Measurements from ENCODE around the gene SLC66A3.

GRCh38 chr2:11131166-11131920, 23.9 kb upstream of the SLC66A3 start:
- TF ChIP-seq EZH2 (IDR thresholded peaks at IDR 0.05; ENCODE audit: borderline replicate concordance, low read length) = no peak
- TF ChIP-seq CTCF (IDR thresholded peaks at IDR 0.05; ENCODE audit: low read length) = no peak

Data from OCI-LY1 (cell line).